Activated naive CD8-positive, alpha-beta T cell (primary cell): Measurements from ENCODE around the gene PHKA1.
"Not testable (repeated sequence)": the region's sequence is repeated elsewhere in the genome, so short reads cannot be mapped to it uniquely, and the experiment has no call there.

Experiments used
- H3K27ac Mint-ChIP-seq: one replicate; pipeline ENCODE4 v1.8.0; 2021; ENCODE audit warnings: mixed read lengths
- H3K27me3 Mint-ChIP-seq: one replicate; pipeline ENCODE4 v1.8.0; 2021; ENCODE audit warnings: mixed read lengths
- H3K36me3 Mint-ChIP-seq: one replicate; pipeline ENCODE4 v1.8.0; 2021; ENCODE audit warnings: mixed read lengths
- H3K4me1 Mint-ChIP-seq: one replicate; pipeline ENCODE4 v1.8.0; 2021; ENCODE audit warnings: low read depth, mixed read lengths
- H3K4me3 Mint-ChIP-seq: one replicate; pipeline ENCODE4 v1.8.0; 2021; ENCODE audit warnings: mild to moderate bottlenecking, mixed read lengths
- H3K9me3 Mint-ChIP-seq: one replicate; pipeline ENCODE4 v1.8.0; 2021; ENCODE audit warnings: low read depth, mixed read lengths

PHKA1 gene

DNA sequence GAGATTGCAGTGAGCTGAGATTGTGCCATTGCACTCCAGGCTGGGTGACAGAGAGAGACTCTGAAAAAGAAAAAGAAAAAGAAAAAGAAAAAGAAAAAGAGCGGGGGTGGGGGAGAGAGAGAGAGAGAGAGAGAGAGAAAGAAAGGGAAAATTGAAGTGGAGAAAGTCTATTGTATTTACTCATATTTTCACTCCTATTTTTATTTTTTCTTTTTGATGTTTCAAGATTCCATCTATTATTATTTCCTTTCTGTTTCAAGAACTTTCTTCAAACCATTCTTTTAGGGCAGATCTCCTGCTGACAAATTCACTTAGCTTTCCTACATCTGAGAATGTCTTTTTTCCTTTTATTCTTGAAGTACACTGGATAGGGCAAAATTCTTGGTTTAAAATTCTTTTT is 83.9 kb downstream of the PHKA1 start:
- no peaks in the 10 kb centered on the region for H3K9me3 Mint-ChIP-seq
- no peaks in the 10 kb centered on the region for H3K4me1 Mint-ChIP-seq
- no peak overlapping the region for H3K4me3 Mint-ChIP-seq
- H3K27ac Mint-ChIP-seq = no peak overlapping the region
- H3K27me3 Mint-ChIP-seq = no peaks in the 10 kb centered on the region
- peaks cover 3% of the 10 kb centered on the region for H3K36me3 Mint-ChIP-seq

DNA sequence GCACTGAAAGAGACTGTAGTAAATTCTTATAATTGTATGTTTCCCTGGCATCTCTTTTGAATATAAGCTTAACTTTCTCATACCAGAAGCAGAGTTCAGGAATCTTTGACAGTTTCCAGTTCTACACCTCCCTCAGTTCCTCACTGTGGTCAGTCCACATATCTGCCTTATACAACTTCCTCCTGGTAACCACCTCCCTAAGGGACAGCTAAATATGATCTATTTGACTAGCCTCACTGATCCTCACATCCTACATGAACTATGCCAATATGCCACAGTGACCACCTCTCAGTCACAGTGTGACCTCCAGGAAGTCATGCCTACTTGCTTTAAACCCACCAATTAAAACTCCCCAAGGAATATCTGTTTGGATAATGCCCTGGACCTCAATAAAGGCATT is 89.9 kb downstream of the PHKA1 start:
- Mint-ChIP-seq H3K27me3 (no peaks in the 10 kb centered on the region), H3K9me3 (peaks cover 5% of the 10 kb centered on the region), H3K27ac (no peak overlapping the region), H3K4me1 (peaks cover 18% of the 10 kb centered on the region), H3K36me3 (peaks cover 2% of the 10 kb centered on the region), H3K4me3 (no peak overlapping the region)

DNA sequence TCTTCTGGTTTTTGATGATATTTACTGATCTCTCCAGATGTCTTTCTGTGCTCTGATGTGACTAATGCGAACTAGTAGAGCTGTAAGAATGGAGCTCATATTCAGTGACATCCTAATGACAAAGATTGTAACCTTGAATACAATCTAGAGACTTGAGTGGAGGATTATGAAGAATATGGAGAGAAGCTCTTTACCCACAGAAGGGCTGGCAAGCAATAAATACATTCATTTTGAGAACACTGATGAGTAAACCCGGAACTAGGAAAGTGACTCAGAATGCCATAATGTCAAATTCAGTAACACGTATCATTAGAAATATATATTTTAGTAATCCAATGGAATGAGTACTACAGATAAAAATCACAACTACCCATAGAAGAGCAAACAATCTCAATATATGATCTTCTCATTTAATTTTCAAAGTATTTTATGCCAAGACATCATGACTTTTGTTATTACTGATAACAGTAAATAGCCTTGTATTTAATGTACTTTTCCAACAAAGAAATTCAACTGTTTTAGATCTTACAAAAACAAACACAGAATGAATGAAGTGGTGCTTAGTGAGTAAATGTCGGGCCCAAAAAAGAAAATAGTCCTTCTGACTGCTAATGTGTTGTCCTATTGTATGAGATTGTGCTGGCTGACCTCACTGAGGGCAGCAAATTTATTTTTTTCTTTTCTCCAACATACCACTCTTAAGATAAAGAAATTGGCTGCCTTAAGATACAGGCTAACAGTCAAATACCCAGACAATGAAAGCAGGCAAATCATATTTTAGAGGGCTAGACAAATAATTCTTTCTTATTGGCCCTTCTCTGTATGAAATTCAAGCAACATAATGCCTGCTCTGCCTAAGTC is 92.3 kb downstream of the PHKA1 start:
- H3K4me3 Mint-ChIP-seq = no peak overlapping the region
- H3K27ac Mint-ChIP-seq = peak overlapping the region; percentile 91
- H3K4me1 Mint-ChIP-seq = peaks cover 18% of the 10 kb centered on the region
- peaks cover 4% of the 10 kb centered on the region for H3K36me3 Mint-ChIP-seq
- peaks cover 5% of the 10 kb centered on the region for H3K9me3 Mint-ChIP-seq
- H3K27me3 Mint-ChIP-seq = no peaks in the 10 kb centered on the region

DNA sequence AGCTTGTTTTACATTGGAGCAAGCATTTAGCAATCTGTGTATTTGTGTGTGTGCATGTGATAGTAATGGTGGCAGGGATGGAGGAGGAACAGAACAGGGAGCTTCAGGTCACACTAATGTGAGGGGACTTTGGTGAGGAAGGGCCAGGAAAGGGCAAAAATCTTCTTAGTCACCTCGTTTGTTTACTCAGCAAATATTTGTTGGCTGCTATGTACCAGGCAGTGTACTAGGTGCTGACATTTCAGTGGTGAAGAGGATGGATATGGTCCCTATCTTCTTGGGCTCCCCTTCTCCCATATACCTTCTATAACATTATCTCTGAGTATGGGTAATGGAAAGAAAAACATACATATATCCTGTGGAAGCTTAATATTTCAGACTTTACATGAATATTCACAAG is 92.9 kb downstream of the PHKA1 start:
- H3K36me3 Mint-ChIP-seq = peaks cover 4% of the 10 kb centered on the region
- no peak overlapping the region for H3K4me3 Mint-ChIP-seq

DNA sequence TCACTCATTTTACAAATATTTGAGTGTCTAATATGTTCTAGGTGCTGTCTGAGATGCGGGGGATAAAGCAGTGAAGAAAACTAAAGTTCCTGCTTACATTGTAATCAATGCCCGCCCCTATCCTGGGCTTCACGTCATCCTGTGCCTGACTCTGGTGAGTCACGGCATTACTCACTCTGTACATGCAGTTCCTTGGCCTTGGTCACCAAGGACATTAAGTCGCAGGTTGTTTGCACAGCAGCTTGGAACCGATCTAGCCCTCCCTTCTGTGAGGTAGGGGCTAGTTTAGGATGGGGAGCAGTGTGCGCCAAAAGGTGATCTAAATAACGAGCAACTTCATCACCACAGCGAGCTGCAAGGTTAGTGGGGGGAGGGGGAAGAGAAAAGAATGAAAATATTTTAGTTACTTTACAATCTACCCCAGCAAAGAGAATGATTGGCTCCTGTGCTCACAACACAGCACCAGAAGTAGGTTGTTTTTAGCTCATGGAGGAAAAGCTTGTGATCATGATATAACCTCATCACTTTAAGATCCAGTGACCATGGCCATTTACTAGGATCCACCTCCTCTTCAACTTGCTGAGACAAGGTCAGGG is 93.5 kb downstream of the PHKA1 start:
- Mint-ChIP-seq H3K9me3 (peaks cover 5% of the 10 kb centered on the region), H3K27me3 (no peaks in the 10 kb centered on the region), H3K36me3 (peaks cover 4% of the 10 kb centered on the region), H3K27ac (peak overlapping the region; percentile 91), H3K4me3 (peak overlapping the region; percentile 42), H3K4me1 (peaks cover 18% of the 10 kb centered on the region)

More for the DNA sequence above, 92.9 kb downstream of the PHKA1 start:
- Mint-ChIP-seq H3K27me3 (no peaks in the 10 kb centered on the region), H3K4me1 (peaks cover 18% of the 10 kb centered on the region), H3K9me3 (peaks cover 5% of the 10 kb centered on the region), H3K27ac (peak overlapping the region; percentile 91)

DNA sequence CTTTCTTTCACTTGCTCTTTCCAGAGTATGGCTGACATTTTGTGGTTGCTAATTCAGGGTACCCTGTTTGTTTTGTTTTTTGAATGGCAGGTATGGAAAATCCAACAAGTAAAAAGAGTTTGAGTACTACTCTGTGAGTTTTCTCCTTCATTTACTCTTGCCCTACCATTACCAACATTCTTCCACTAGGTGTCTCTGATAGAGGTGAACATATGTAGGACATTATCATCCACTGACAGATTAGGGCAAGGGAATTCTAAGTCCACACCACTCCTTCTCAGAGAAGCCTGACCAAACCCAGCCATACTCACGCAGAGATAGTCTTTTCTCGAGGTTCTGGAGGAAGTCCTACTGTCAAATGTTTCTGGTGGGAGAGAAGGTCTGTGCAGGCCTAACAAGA is 104.8 kb downstream of the PHKA1 start:
- H3K9me3 Mint-ChIP-seq = no peaks in the 10 kb centered on the region
- H3K27ac Mint-ChIP-seq = no peak overlapping the region
- H3K36me3 Mint-ChIP-seq = peaks cover 8% of the 10 kb centered on the region
- no peaks in the 10 kb centered on the region for H3K27me3 Mint-ChIP-seq
- no peaks in the 10 kb centered on the region for H3K4me1 Mint-ChIP-seq
- no peak overlapping the region for H3K4me3 Mint-ChIP-seq

DNA sequence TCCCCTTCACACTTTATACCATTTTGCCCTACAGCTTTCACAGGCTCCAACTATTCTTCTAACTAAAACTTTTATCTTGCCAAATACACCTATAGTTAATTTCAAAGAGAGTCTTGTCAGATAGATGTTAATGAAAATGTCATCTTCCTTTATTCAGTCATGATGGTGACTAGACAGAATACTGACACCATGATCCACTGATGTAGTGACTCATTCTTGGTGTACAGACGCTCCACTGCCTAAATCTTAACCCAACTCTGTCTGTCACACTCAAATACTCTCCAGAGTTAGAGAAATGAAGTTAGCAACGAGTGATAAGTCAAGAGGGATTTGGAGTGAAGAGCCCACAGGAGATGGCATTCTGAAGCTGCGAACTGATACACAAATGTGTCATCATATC is 109.4 kb downstream of the PHKA1 start:
- Mint-ChIP-seq H3K36me3 (peaks cover 4% of the 10 kb centered on the region), H3K4me1 (no peaks in the 10 kb centered on the region), H3K4me3 (no peak overlapping the region), H3K27me3 (no peaks in the 10 kb centered on the region), H3K27ac (no peak overlapping the region), H3K9me3 (no peaks in the 10 kb centered on the region)

DNA sequence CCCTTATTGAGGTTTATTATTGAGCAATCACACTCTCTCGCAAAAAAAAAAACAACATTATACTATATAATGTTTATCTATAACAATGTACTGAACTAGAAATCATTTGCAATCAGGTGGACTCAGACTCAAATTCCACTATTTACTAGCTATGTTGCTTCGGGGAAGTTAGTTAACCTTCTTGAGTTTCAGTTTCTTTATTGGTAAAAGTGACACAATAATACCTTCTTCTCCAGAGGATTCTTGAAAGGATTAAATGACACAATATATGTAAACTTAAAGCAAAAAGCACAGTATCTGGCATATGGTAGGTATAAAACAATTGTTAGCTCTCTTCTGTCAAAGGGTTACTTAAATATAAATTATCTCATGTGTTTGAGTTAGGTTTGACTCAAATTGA is 110.0 kb downstream of the PHKA1 start:
- H3K36me3 Mint-ChIP-seq = peaks cover 3% of the 10 kb centered on the region
- no peaks in the 10 kb centered on the region for H3K27me3 Mint-ChIP-seq
- no peak overlapping the region for H3K4me3 Mint-ChIP-seq
- no peaks in the 10 kb centered on the region for H3K9me3 Mint-ChIP-seq
- no peak overlapping the region for H3K27ac Mint-ChIP-seq
- no peaks in the 10 kb centered on the region for H3K4me1 Mint-ChIP-seq

DNA sequence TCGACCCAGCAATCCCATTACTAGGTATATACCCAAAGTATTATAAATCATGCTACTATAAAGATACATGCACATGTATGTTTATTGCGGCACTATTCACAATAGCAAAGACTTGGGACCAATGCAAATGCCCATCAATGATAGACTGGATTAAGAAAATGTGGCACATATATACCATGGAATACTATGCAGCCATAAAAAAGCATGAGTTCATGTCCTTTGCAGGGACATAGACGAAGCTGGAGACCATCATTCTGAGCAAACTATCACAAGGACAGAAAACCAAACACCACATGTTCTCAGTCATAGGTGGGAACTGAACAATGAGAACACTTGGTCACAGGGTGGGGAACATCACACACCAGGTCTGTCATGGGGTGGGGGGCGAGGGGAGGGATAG is 123.1 kb downstream of the PHKA1 start:
- H3K4me3 Mint-ChIP-seq, H3K27me3 Mint-ChIP-seq, H3K36me3 Mint-ChIP-seq, H3K27ac Mint-ChIP-seq, H3K4me1 Mint-ChIP-seq, H3K9me3 Mint-ChIP-seq: not testable (repeated sequence)

DNA sequence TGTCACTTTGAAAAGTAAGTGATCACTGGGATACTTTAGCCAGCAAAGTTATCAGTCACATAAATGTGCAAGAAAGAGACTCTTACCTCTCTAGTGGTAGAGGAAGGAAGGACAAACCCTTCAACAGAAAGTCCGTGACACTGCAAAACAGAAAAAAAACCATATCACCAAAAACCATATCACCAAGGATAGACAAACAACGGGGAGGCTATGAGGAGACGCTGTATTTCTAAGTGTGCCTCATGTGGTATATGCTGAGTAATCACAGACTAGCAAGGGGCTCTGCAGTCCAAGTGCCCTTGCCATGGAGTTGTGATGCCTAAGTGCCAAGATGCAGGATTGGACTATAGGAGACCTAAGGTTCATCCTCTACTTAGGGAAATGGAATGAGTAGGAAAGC is 129.9 kb downstream of the PHKA1 start:
- no peaks in the 10 kb centered on the region for H3K9me3 Mint-ChIP-seq
- H3K27ac Mint-ChIP-seq = no peak overlapping the region
- no peaks in the 10 kb centered on the region for H3K27me3 Mint-ChIP-seq
- peaks cover 5% of the 10 kb centered on the region for H3K36me3 Mint-ChIP-seq
- no peaks in the 10 kb centered on the region for H3K4me1 Mint-ChIP-seq
- H3K4me3 Mint-ChIP-seq = no peak overlapping the region

DNA sequence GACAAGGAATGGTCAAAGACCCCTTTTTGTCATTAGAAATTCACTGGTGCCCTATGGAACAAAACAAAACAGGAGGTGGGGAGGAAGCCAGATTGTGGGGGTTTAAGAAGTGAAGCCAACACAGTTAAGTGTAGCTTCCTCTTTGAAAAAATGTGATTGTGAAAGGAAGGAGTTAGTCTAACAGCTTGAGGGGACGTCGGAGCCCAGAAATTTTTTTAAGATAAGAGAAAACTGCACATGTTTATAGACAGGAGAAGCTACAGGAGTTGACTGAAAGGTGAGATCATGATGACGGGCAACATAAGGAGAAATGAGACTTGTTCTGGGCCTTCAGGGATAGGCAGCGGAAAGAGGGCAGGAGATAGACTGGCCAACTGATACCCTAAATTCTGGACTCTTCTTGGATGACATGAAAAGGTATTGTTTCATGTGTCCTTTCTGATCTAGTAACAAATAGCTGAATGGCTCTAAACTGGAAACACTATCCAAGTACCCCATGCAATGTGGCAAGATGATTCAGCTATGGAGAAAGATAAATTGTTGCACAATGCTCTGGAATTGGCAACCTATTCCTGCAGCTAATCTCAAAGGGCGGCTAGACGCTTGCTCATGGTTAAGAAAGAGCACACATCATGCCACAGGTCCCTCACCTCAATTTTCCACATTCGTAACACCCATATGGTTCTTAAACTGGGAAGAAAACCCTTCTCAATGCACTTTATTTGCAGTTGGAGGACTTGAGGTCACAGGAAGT is 137.8 kb downstream of the PHKA1 start:
- no peak overlapping the region for H3K4me3 Mint-ChIP-seq
- H3K27me3 Mint-ChIP-seq = no peaks in the 10 kb centered on the region
- no peaks in the 10 kb centered on the region for H3K9me3 Mint-ChIP-seq
- no peak overlapping the region for H3K27ac Mint-ChIP-seq
- H3K36me3 Mint-ChIP-seq = no peaks in the 10 kb centered on the region
- peaks cover 6% of the 10 kb centered on the region for H3K4me1 Mint-ChIP-seq

DNA sequence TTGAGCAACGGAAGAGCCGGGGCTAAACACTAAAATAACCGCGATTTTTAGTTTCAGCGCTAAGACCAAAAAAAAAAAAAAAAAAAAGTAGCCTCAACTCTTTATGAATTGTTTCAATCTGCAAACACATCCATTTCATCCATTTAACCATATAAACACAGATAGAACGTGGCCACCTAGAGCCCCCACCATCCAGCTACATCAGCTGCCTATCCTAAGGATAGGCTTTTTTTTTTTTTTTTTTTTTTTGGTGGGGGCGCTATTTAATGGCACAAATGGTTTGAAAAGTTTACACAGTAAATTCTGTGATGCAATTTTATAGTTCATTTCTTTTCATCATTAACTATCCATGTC is 141.0 kb downstream of the PHKA1 start:
- peak overlapping the region; percentile 96 for H3K4me3 Mint-ChIP-seq
- peak overlapping the region; percentile 79 for H3K27ac Mint-ChIP-seq
- no peaks in the 10 kb centered on the region for H3K27me3 Mint-ChIP-seq

DNA sequence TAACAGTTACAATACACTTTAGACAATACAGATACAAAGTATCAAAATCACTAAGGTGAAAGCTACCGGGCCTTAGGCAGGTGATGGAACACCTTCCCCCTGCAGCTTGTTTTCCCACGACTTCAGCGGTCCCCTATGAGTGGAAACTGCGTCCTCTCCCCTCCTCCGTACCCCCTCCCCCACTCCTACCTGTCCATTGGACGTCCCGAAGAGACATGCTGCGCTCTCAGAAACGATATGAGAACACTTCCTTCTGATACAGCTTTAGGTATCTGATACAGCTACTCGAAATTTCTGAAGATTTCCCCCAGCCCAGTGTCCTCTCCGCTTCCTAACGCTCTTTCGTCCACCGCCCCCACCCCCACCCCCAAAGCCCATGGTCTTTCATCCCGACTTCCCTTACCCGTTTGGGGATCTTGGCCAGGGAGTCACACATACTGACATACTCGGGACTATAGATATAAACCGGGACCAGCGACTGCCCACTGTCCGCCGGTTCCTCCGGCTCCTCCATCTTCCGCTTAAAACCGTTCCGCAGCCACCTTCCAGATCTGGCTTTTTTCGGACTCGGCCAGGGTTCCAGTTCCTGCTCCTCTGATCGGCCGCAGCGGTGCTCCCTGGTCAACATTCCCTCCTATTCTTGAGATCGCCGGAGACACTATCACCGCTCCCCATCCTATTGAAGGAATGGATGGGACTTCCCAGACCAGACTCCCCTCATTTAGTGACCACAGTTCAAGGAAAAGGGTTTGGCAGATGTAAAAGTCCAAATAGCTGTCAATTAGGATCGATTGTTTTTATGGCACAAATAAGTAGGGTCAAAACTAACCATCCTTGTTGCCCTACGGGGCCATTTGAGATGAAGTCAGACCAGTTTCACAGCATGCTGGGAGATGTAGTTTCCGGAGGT is 141.6 kb downstream of the PHKA1 start, which contains the start of gene HDAC8:
Gene HDAC8, minus strand, starts transcription at position 596 of the 910 bp plus-strand sequence. Its CDS starts 82 bp downstream, at position 514.
- peak within 1 kb of the TSS; percentile 96 for H3K4me3 Mint-ChIP-seq
- peaks cover 8% of the 10 kb centered on the region for H3K4me1 Mint-ChIP-seq
- peaks cover 2% of the 10 kb centered on the region for H3K36me3 Mint-ChIP-seq
- no peaks in the 10 kb centered on the region for H3K27me3 Mint-ChIP-seq
- no peaks in the 10 kb centered on the region for H3K9me3 Mint-ChIP-seq
- H3K27ac Mint-ChIP-seq = peak within 1 kb of the TSS; percentile 79

More for the DNA sequence above, 141.0 kb downstream of the PHKA1 start:
- H3K4me1 Mint-ChIP-seq = peaks cover 8% of the 10 kb centered on the region
- no peaks in the 10 kb centered on the region for H3K36me3 Mint-ChIP-seq
- no peaks in the 10 kb centered on the region for H3K9me3 Mint-ChIP-seq

DNA sequence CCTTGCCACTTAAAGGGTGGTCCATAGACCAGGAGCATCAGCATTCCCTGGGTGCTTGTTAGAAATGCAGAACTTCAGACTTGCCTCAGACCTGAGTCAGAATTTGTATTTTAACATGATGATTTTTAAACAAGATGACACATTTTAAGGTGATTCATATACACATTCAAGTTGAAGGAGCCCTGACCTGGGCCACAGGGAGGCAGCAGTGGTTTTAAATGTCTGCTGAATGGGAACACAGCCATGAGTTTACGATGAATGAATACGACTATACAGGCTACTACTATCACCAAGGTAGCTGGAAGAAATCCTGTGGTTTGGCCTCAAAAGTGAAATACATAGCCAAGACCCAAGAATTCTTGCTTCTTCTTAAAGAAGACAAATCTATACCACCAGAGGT is 144.3 kb downstream of the PHKA1 start:
- Mint-ChIP-seq H3K27me3 (no peaks in the 10 kb centered on the region), H3K36me3 (peaks cover 7% of the 10 kb centered on the region), H3K27ac (no peak overlapping the region), H3K4me1 (peaks cover 8% of the 10 kb centered on the region), H3K9me3 (no peaks in the 10 kb centered on the region), H3K4me3 (no peak overlapping the region)
